NCI-H2029 (cell line): ENCODE data around the gene EML6.
"Not testable (repeated sequence)": the region's sequence is repeated elsewhere in the genome, so short reads cannot be mapped to it uniquely, and the experiment has no call there.

Experiments used
- DNase-seq: peaks from one replicate; lab custom pipeline; 2025; lab: John Stamatoyannopoulos, UW

Gene EML6

DNA sequence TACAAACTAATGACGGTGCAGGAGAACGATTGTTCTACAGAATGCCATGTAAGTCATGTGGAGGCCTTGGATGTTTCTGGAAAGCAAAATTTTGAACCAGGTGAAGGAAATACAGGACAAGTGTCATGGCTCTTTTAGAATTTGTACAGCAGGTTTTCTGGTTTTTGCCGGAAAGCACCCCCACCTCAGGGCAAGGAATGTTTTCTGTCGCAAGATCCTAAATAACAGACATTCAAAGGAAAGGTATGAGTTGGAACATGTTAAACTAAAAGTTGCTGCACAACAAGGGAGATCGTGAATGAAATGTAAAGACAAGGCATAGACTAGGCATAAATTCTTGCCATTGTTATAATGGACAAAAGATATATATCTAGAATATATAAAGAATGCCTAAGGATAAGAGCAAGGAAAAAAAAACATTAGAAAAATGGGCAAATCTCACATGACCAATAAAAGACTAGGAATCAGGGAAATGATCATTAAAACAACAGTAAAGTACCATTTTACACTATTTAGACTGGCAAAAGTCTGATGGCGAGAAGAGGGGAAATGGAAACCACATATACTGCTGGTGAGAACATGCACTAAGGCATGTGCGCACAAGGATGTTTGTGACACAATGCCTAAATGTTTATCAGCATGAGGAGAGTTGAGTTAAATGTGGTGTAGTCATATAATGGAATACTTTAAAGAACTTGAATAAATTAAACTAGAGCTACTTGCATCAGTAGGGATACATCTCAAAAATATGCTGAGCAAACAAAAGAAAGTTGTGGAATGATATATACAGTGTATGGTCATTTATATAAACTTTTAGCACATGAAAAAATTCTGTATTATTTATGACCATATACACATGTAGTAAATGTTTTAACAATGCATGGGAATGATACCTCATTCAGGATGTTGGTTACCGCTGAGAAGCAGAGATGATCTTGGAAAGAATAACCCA lies 127.0 kb downstream of the EML6 start:
- DNase-seq = no peak

DNA sequence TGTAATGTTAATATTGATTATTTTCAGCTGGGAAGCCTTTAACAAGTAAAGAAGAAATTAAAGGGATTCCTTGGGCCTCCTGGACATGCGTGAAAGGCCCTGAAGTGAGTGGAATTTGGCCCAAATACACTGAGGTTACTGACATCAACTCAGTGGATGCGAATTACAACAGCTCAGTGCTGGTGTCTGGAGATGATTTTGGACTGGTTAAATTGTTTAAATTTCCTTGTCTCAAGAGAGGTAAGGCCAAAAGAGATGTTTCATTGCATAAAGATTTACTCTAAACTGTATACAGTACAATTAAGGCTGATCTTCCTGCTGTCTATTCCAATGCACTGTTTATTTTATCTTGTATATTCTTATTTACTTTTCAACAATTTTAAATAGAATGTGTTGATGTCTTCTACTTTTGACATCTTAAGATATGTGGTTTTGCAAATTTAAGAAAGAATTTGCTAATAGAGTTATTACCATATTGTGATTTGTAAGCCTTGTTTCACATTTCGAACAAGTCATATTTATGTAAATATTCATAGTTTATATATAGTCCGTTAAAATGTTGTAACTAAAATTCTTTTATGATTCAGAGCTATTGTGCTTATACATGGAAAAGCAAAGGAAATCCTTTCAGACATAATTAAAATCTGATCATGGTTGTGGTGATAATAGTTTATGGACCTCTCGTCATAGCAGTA lies 130.3 kb downstream of the EML6 start:
- DNase-seq = no peak

DNA sequence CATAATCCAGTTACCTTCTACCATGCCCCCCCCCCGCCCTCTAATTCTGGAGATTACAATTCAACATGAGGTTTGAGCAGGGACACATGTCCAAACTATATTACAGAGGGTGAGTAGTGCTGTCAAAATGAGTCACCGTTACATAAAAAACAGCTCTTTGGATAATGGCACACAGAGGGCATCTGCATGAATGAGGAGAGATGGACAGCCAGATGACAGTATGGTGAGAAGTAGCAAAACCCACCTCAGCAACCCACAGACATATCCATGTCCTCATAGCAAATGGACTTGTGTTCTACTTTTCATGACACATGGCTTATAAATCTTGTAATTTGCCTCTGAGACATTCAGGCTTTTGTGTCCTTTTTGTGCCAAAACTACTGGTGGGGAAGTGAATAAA lies 132.0 kb downstream of the EML6 start:
- no peak for DNase-seq

DNA sequence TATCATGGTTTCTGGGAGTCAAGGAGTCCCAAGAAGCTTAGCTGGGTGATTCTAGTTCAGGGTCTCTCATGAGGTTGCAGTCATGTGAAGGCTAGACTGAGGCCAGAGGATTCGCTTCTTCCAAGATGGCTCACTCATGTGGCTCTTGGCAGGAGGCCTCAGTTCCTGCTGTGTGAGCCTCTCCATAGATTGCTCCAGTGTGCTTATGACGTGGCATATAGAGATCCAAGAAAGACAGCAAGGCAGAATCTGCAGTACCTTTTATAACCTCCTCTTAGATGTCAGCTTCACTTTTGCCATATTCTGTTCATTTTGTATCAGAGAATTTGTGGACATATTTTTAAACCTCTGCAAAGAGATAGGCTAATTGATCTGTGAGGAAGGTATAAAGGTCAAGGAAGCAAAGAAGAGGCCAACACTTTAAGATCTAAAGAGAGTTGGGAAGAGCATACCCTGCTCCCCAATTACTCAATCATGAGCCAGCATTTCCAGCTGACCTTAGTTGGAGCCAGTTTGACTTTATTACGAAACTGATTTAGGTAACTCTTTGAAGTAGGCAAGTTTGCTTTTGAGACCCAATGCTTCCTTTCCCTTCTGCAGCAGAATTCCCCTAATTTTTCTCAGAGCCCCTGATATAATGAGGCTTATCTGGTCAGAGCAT lies 134.7 kb downstream of the EML6 start:
- no peak for DNase-seq

DNA sequence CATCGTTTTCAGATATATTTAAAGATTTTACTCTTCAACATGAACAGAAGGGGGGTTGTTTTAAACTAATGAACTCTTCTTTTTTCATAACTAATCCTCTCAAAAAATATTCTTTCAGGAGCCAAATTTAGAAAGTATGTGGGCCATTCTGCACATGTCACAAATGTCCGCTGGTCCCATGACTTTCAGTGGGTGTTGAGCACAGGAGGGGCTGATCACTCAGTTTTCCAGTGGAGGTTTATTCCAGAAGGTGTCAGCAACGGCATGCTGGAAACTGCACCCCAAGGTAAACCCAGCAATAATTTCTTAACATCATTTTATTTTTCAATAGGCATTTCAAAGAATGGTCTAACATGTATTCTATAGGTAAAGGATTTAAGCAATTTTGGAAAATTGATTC lies 136.0 kb downstream of the EML6 start:
- DNase-seq = no peak

DNA sequence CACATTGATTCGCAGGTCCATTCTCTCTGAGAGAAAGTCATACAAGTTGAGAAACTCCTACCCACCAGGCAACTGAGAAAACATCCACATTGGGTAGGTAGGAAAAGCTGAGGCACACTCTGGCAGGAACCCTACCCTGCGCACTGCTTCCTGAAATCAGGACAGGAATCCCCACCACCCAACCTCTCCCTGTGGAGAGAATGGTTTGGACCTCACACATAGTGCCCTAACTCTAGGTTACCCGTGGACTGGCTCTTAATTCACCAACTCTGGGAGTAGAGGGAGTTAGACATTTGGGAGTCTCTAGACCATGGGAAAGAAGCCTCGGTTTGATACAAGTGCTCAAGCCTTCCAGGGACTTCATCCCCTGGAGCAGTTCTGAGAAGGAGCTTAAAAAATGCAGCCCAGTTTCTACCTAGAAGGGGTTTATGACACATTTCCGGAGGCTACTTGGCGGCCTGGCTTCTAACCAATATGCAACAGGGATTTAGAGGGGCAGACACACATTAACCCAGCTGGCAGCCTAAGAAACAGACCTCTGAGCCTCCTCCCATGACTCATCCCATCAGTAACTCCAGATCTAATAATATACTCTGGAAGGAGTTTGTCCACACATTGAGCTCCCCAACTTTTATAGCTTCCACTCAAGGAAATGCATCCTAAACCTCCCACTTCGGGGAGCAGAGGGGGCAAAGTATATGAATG lies 136.7 kb downstream of the EML6 start:
- DNase-seq = no peak

DNA sequence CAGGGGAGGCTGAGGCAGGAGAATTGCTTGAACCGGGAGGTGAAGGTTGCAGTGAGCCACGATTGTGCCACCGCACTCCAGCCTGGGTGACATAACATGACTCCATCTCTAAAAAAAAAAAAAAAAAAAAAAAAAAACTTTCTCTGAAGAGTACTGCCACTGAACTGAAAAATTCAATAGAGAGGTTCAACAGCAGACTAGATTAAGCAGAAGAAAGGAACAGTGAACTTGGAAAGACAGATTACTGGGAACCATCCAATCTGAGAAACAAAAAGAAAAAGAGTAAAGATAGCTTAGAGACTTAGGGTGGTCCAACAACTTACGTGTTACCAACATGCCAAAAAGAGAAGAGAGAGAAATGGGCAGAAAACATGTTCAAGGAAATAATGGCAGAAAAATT lies 138.8 kb downstream of the EML6 start:
- DNase-seq = no peak

DNA sequence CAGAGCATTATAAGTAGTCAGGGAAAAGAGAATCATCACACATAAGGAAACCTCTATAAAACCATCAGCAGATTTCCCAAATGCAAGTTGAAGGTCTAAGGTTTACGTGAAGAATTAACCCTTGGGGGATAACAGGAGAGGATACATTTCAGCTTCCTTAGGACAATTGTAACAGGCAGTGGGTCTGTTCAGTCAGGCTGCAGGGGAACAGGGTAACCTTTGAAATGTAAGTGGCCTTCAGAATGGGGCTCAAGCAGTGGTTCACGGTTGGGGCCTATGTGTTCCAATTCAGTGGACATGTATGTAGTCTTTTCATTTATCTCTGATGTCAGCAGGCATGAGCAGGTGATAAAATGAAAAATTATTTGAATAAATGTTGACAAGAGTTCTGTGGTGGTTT lies 139.3 kb downstream of the EML6 start:
- DNase-seq = no peak

DNA sequence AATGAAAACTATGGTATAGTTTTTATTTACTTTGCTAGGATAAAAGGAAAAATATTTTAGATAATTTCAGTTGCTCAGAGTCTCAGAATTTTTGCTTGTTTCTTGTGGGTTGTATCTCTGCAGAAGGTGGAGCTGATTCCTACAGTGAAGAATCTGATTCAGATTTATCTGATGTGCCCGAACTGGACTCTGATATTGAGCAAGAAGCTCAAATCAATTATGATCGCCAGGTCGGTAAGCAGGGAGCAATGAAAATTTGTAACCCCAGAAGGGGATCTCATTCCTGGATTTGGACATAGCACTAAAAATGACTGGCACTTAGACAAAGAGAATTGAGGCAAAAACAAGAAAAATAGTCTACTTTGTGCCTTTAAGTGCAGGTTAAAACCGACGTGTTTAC lies 140.2 kb downstream of the EML6 start:
- DNase-seq = no peak

DNA sequence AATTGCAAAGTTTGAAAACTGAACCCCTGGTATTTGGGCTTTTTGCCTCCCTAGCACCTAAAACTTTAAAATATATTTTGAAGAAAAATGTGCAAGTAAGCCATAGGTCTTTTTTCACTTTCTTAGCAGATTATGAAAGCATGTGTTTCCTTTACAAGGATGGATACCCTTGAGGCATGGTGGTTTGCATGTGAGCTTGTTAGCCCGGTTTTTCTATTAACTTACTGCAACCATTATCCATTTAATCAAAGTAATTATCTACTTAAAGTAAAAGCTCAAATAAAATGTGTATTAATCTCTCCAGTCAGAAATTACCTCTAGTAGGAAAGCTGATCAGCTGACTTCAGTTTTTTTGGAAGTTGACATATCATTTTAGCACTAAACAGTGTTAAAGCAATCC lies 140.6 kb downstream of the EML6 start:
- no peak for DNase-seq

DNA sequence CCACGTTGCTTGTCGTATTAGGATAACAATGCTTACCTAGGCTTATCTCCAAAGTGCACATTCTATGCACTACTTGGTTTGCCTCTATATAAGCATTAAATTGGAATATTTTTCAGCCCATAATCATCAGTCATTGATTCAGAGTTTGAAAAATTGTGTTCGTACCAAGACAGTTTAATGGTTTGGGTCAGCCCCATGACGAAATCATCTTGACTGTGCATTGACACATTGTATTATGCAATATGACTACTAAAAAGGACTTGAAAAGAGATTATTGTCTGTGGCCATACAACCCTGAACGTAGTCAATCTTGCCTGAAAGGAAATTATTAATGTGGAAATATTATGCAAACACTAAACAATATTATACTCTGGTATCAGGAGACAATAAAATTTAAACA lies 141.3 kb downstream of the EML6 start:
- no peak for DNase-seq

DNA sequence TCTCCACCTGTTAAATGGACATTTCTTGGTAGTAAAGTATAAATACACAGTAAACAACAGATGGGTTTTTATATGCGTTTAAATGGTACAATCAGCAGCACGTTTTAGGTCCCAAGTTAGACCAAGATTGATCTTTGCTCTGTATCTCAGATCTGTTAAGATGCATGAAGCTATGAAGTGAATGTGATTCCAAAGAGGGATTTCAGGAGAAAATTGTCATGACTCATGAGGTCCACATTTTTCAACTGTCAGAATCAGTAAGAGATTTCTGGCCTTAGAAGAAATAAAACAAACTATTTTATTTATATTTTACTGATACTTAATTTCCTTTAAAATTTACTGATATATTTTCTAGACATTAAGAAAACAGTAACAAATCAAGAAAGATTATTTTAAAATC lies 142.7 kb downstream of the EML6 start:
- no peak for DNase-seq

DNA sequence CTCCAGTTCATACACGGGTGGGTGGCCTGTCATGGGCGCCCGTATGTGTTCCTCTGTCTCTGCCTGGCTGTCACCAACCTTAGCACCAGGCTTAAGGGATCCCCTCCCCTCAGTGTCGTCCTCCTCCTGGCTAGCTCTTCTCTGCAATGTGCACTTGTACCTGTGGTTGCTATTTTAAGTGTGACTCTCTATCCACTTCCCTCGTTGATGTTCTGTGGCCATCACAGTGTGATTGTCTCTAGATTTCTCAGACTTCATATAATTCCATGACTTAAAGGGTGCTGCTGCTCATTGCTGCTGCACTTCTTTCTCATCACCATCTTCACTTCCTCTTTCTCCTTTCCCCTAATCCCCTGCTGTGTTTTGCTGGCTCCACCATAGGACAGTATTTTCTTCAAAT lies 143.4 kb downstream of the EML6 start:
- no peak for DNase-seq

DNA sequence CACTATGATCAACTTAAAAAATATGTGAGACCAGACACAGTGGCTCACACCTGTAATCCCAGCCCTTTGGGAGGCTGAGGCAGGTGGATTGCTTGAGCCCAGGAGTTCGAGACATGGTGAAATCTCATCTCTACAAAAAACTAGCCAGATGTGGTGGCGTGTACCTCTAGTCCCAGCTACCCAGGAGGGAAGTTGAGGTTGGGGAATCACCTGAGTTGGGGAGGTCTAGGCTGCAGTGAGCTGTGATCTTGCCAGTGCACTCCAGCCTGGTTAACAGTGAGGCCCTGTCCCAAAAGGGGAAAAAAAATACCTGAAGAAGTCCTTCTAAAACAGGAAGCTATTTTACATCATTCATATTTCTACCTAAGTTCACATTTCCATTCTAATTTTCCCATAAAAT lies 144.0 kb downstream of the EML6 start:
- no peak for DNase-seq

DNA sequence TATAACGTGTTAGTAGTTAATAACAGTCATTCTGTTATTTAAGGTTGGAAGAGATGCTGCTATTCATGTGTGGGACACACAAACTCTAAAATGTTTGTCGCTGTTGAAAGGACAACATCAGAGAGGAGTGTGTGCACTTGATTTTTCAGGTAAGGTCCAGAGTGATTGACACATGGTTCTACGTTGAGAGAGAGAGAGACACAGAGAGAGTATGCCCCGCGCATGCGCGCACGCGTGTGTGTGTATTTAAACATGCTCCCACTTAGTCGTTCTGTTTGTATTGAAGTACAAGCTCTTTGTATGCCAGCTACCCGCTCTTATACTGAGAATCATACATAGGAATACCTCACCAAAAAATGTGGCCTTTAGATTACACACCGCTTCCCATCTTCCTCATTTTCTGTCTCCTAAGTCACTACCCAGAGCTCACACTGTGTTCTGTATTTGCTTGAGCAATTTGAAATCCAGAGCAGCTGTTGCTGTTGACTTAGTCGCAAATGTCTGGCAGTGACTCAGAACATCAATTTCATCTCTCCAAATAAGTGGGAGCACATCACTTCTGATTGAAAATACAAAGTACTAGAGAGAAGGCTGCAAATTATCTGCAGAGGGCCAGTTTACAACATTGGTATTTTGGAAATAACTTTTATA lies 148.1 kb downstream of the EML6 start:
- peak; percentile 44 for DNase-seq

DNA sequence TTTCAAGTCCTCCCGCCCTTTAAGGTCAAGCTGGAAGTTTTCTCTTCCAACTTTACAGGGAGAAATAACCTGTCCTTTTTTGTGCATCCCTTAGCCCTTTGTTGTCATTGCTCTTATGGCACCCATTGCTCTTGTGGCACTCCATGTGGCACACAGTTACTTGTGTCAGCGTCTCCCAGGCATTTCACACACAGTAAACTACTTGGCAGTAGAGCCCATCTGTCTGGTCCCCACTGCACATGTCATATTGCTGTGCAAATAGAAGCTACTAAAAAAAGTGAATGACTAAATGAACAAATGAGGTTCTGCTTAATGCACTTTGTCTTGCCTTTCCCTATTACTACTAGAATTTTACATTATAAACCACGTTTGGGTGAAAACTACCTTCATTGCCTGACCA lies 149.3 kb downstream of the EML6 start:
- no peak for DNase-seq

DNA sequence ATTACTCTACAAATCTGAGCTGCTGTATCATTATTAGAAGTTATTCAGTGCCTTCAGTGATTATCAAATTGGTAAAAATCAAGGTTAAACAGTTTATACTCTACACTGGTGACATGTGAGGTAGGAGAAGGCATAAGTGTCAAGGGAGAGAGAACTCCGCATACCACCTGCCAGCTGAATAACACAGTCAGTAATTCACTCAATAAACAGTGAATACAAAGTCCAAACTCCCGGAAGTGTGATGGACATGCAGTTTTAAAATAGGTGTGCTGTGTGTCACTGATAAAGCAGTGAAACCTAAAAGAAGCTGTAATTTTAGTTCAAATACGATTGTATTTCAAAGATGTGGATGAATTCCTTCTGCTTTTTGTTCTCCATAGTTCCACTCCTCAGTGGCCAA lies 149.8 kb downstream of the EML6 start:
- DNase-seq = not testable (repeated sequence)

DNA sequence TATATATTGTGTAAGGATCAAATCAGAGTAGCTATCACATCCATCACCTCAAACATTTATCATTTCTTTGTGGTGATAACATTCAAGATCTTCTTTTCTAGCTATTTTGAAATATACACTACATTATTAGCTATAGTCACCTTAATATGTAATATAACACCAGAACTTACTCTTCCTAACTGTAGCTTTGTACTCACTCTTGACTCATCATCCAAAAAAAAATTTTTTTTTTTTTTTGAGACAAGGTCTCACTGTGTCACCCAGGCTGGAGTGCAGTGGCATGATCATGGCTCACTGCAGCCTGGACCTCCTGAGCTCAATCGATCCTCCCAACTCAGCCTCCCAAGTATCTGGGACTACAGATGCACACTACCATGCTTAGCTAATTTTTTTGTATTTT lies 153.3 kb downstream of the EML6 start:
- DNase-seq = no peak

DNA sequence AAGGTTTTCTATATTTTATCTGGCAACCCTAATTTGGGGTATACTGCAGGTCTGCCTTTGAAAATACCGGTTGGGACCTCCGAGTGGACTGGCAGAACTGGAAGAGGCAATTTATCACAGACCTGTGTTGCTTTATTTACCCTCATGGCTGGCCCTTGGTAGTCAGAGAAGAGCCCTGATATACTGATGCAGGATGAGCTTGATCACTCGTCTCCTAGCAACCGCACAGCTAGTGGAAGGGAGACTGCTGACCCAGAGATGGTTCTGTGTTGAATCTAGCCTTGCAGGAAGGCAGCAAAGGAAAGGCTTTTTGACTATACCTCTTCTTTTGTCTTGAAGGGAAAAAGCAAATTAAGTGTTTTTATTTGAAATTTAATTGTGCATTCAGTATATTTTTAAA lies 154.7 kb downstream of the EML6 start:
- no peak for DNase-seq

DNA sequence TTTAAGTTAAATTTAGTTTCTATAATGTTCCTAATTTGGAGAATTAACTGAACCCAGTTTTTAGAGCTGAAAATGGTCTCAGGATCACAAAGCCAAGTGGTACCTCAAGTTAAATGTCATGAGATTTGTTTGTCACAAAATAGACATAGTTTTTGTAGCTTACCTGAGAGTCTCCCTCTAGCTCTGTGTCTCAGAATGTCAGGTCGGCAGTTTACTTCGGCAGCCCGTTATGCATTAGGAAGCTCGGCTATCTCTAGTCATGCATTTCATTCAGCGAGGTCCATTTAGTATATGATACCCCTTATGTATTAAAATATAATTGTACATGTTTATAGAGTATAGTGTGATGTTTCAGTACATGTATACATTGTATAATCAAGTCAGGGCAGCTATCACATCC lies 155.6 kb downstream of the EML6 start:
- DNase-seq = no peak

DNA sequence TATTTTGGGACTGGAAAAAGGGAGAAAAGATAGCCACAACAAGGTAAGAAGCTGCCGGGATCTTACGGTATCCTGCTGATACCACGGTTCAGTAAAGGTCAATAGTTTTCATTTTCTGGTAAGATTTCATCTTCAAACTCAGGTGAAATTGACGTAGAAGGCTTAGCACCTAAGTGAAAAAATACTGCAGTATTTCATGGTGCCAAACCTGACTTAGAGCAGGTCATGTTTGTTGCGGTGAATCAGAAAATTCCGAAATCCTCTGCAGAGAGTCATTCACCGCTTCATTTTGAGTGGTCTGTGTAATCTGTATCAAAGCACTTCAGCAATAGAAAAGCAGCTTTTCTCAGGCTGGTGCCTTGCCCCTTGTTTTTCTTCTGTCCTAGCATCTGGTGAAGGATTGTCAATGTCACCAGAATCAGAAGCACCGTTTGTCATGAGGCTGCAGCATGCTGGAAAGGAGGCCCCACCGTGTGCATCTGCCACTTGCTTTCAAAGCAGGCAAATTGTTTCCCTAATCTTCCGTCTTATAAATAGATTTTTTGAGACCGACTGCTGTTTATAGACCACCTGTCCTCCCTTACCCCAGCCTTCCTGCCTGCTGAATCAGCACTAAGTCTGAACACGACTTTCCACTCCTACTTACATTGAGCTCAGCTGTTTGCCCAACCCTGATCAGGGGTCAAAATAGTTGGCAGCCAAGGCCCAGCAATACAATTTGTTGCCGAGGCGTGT lies 156.3 kb downstream of the EML6 start:
- DNase-seq = no peak
